DND-41 (cell line): ENCODE data around the gene MAP2K5.
A peak's percentile ranks its signal among the peaks of the same experiment; 100 is the strongest.

Experiments
- ATAC-seq: fragments of 200-7000 bp; cut with Tn5 transposase; 3 replicates; pipeline ENCODE4 v1.9.1; 2021; ENCODE audit warnings: low read depth; ENCODE audit not compliant: insufficient read depth
- DNase-seq: peaks from one replicate; pipeline ENCODE4 v3.0.0-alpha.2; 2020
- H2AFZ ChIP-seq: 2 replicates; pipeline ENCODE4 v1.6.0; 2012; ENCODE audit warnings: low read depth, low read length
- H3K27ac ChIP-seq: 2 replicates; pipeline ENCODE4 v1.5.1; 2012; ENCODE audit warnings: low read length, inconsistent platforms
- H3K27me3 ChIP-seq: fragments of 200-600 bp; sonication (generic); 2 replicates; pipeline ENCODE4 v1.6.0; 2012; ENCODE audit warnings: low read length, mild to moderate bottlenecking, inconsistent platforms; ENCODE audit not compliant: insufficient read depth, poor library complexity
- H3K36me3 ChIP-seq: 2 replicates; pipeline ENCODE4 v1.5.1; 2012; ENCODE audit warnings: low read length, inconsistent platforms; ENCODE audit not compliant: insufficient read depth
- H3K4me1 ChIP-seq: 2 replicates; pipeline ENCODE4 v1.5.1; 2012; ENCODE audit warnings: mild to moderate bottlenecking, low read length; ENCODE audit not compliant: insufficient read depth
- H3K4me2 ChIP-seq: 2 replicates; pipeline ENCODE4 v1.6.0; 2012; ENCODE audit warnings: mild to moderate bottlenecking, moderate library complexity, low read length, inconsistent platforms; ENCODE audit not compliant: insufficient read depth
- H3K4me3 ChIP-seq, 2 experiments: fragments of 200-600 bp in 1 of 2; shearing (Covaris generic) in 1 of 2; 2 replicates each; pipeline ENCODE4 v1.5.1; 2012 to 2016; ENCODE audit warnings: inconsistent platforms in 2 of 2, low read length in 2 of 2, mild to moderate bottlenecking in 2 of 2, low read depth in 1 of 2, moderate library complexity in 1 of 2
- H3K79me2 ChIP-seq: 2 replicates; pipeline ENCODE4 v1.6.0; 2012; ENCODE audit warnings: low read length, inconsistent platforms; ENCODE audit not compliant: insufficient read depth
- H3K9ac ChIP-seq: 2 replicates; pipeline ENCODE4 v1.6.0; 2012; ENCODE audit warnings: low read depth, mild to moderate bottlenecking, inconsistent platforms, low read length, moderate library complexity
- H3K9me3 ChIP-seq: 2 replicates; pipeline ENCODE4 v1.5.1; 2012; ENCODE audit warnings: low read length, moderate library complexity, mild to moderate bottlenecking, inconsistent platforms; ENCODE audit not compliant: insufficient read depth, severe bottlenecking
- H4K20me1 ChIP-seq: 2 replicates; pipeline ENCODE4 v1.6.0; 2012; ENCODE audit warnings: low read length; ENCODE audit not compliant: insufficient read depth
- EZH2 ChIP-seq: IDR thresholded peaks from 3 replicates; pipeline ENCODE4 v1.6.1; 2012; ENCODE audit warnings: borderline replicate concordance, low read depth, mild to moderate bottlenecking, moderate library complexity, low read length, inconsistent platforms; ENCODE audit not compliant: severe bottlenecking
- TF ChIP-seq, protein P1 (sequence below): IDR thresholded peaks from 2 replicates; pipeline ENCODE4 v1.5.1; 2012; ENCODE audit warnings: borderline replicate concordance, low read length, moderate library complexity, mild to moderate bottlenecking; ENCODE audit not compliant: poor library complexity, severe bottlenecking; ENCODE audit errors: extremely low read depth

MAP2K5 gene

DNA sequence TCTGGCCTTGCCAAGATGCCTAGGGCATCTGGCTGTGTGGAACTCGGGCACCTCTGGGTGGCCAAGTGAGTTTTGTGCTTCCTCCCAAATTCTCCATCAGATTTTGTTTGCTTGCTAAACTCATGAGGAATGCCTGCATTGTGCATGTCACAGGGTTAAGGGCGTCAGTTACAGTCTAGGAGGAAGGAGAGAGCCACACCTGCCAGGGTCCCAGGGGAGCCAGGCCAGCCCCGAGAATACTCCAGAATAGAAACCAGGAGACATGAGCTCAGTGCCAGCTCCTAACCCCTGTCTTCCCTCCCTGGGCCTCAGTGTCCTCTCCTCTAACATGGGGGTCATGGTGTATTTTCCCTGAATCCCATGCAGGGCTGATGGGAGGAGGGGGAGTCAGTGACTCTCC lies 260.8 kb downstream of the MAP2K5 start:
- Histone ChIP-seq H3K27me3 (no peaks in the 10 kb centered on the region), H3K9ac (no peak overlapping the region), H3K36me3 (peaks cover 4% of the 10 kb centered on the region), H3K79me2 (no peaks in the 10 kb centered on the region), H3K4me2 (no peak overlapping the region), H4K20me1 (no peaks in the 10 kb centered on the region), H3K4me1 (peaks cover 18% of the 10 kb centered on the region), H3K27ac (peak overlapping the region; percentile 54), H3K4me3 (no peak overlapping the region), H3K9me3 (no peaks in the 10 kb centered on the region), H2AFZ (no peak overlapping the region)
- no peak for TF ChIP-seq EZH2
- TF ChIP-seq, protein P1, sequence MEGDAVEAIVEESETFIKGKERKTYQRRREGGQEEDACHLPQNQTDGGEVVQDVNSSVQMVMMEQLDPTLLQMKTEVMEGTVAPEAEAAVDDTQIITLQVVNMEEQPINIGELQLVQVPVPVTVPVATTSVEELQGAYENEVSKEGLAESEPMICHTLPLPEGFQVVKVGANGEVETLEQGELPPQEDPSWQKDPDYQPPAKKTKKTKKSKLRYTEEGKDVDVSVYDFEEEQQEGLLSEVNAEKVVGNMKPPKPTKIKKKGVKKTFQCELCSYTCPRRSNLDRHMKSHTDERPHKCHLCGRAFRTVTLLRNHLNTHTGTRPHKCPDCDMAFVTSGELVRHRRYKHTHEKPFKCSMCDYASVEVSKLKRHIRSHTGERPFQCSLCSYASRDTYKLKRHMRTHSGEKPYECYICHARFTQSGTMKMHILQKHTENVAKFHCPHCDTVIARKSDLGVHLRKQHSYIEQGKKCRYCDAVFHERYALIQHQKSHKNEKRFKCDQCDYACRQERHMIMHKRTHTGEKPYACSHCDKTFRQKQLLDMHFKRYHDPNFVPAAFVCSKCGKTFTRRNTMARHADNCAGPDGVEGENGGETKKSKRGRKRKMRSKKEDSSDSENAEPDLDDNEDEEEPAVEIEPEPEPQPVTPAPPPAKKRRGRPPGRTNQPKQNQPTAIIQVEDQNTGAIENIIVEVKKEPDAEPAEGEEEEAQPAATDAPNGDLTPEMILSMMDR, result no peak
- no peak for DNase-seq
- no peak for ATAC-seq

- ATAC-seq (no peak), DNase-seq (no peak)
- Histone ChIP-seq H3K27me3 (no peaks in the 10 kb centered on the region), H3K4me1 (peaks cover 18% of the 10 kb centered on the region), H3K27ac (peak overlapping the region; percentile 56), H4K20me1 (no peaks in the 10 kb centered on the region), H3K9me3 (no peaks in the 10 kb centered on the region), H3K79me2 (no peaks in the 10 kb centered on the region), H3K4me3 (no peak overlapping the region), H2AFZ (no peak overlapping the region), H3K9ac (no peak overlapping the region), H3K36me3 (peaks cover 11% of the 10 kb centered on the region; the same call in 1 of the 2 replicates), H3K4me2 (no peak overlapping the region)
- TF ChIP-seq, protein P1, result no peak
- no peak for TF ChIP-seq EZH2
Observed at GRCh38 chr15:67803996-67804843, 261.7 kb downstream of the MAP2K5 start.

- ATAC-seq, result no peak
- Histone ChIP-seq H3K4me3 (no peak overlapping the region), H4K20me1 (no peaks in the 10 kb centered on the region), H2AFZ (no peak overlapping the region), H3K79me2 (no peaks in the 10 kb centered on the region), H3K4me1 (peaks cover 18% of the 10 kb centered on the region), H3K27ac (peak overlapping the region; percentile 56), H3K9ac (no peak overlapping the region), H3K36me3 (peaks cover 15% of the 10 kb centered on the region; the same call in 1 of the 2 replicates), H3K9me3 (no peaks in the 10 kb centered on the region), H3K4me2 (no peak overlapping the region), H3K27me3 (no peaks in the 10 kb centered on the region)
- DNase-seq, result no peak
- TF ChIP-seq, protein P1, result no peak
- TF ChIP-seq EZH2, result no peak
Observed at GRCh38 chr15:67805008-67805665, 262.6 kb downstream of the MAP2K5 start.
